Right lobe of liver (tissue), 6 donors: ENCODE data around the gene NCAPD2. TPM values are rescaled to one million over a fixed set of nuclear protein-coding genes. Genes with fewer than 3 reads are reported as not detected.

Source experiments
- ATAC-seq, 4 donors: fragments of 200-7000 bp; cut with Tn5 transposase; one replicate each; pipeline ENCODE4 v1.9.1; 2020; ENCODE audit warnings: mild to moderate bottlenecking in 4 of 4, moderate library complexity in 4 of 4
- DNase-seq, 3 donors: peaks; one replicate each; pipeline ENCODE4 v3.0.0-alpha.2; 2020
- H3K27ac ChIP-seq, 3 donors: fragments of 200-600 bp; one replicate each; pipeline ENCODE4 v1.8.0; 2022
- H3K27me3 ChIP-seq, 2 donors: fragments of 200-600 bp; one replicate each; pipeline ENCODE4 v1.8.0; 2022
- H3K36me3 ChIP-seq, 4 donors: fragments of 200-600 bp; sonication (generic) in 1 of 4; one replicate each; pipeline versions ENCODE4 v1.5.1 to v1.8.0; 2017 to 2022; ENCODE audit warnings: control low read depth in 1 of 4
- H3K4me1 ChIP-seq, 4 donors: fragments of 200-600 bp; sonication (generic) in 1 of 4; one replicate each; pipeline versions ENCODE4 v1.5.1 to v1.8.0; 2017 to 2022; ENCODE audit warnings: control low read depth in 1 of 4
- H3K4me3 ChIP-seq, 3 donors: fragments of 200-600 bp; one replicate each; pipeline ENCODE4 v1.8.0; 2022
- H3K9me3 ChIP-seq, 4 donors: fragments of 200-600 bp; sonication (generic) in 1 of 4; one replicate each; pipeline versions ENCODE4 v1.5.1 to v1.8.0; 2017 to 2022; ENCODE audit warnings: control low read depth in 1 of 4
- CTCF ChIP-seq, 4 donors: fragments of 200-600 bp in 3 of 4; fragments of 450-650 bp in 1 of 4; IDR thresholded peaks; one replicate each; pipeline versions ENCODE4 v1.5.1 to v1.8.0; 2016 to 2022; ENCODE audit warnings: antibody characterized with exemption in 4 of 4, mild to moderate bottlenecking in 2 of 4
- POLR2A ChIP-seq: fragments of 450-650 bp; IDR thresholded peaks from one replicate; pipeline ENCODE4 v1.6.1; 2017; ENCODE audit warnings: antibody characterized with exemption, mild to moderate bottlenecking
- WGBS: methylation state at CpG from one replicate; pipeline ENCODE4 v1.1.6; 2018; ENCODE audit warnings: low coverage, low lambda C conversion rate; ENCODE audit not compliant: insufficient coverage; ENCODE audit errors: missing lambda C conversion rate; 5-methylcytosine and 5-hydroxymethylcytosine counted together
- intact Hi-C, 2 donors: fragments of 100-400 bp; cut with DNase I; formaldehyde crosslinking; loops; one replicate each; pipeline versions ENCODE4 v1.11.2 to v1.14.1; 2022
- small RNA-seq, 2 experiments: library from RNA; depleted of rRNA; stranded (forward); fragments of <200 nt; gene quantifications; one replicate each; pipeline ENCODE3, GENCODE V24; 2016
- total RNA-seq, 6 experiments: library from RNA; depleted of rRNA in 2 of 6; stranded (reverse); fragments of >200 nt in 2 of 6; fragmentation: NEBNext Ultra II Directional in 3 of 6; extraction: Animal tissue kit (Norgen Biotek cat#: 25700) in 3 of 6; gene quantifications; one replicate each; pipeline versions ENCODE4 v1.1.0 to v1.2.4, GENCODE V29; 2016 to 2023
- donor health status: DM: no; HTN: yes; CAD: no.
- donor health status: DM: no; HTN: no; CAD: no.
- donor health status: DM: no; HTN: no; CAD: no.
- donor health status: DM: no; HTN: yes; CAD: no.
- donor health status: DM: no; HTN: yes; CAD: no.

NCAPD2 gene
- total RNA-seq, 6 experiments from 2014 or later = 6.2 to 40.9 (median 8.4) TPM

- H3K36me3 ChIP-seq = peaks cover 18 to 78% (median 41%) of the 10 kb centered on the region in 4 donors
- DNase-seq (no peak), ATAC-seq (no peak)
- WGBS = 90% methylated on average over 7 of the region's 8 CpGs
- no peak for TF ChIP-seq CTCF (IDR thresholded peaks at IDR 0.05)
- TF ChIP-seq POLR2A = no peak
- H3K27me3 ChIP-seq = no peaks in the 10 kb centered on the region
- no peak overlapping the region for H3K27ac ChIP-seq
- intact Hi-C loops = no loop called here
- no peaks in the 10 kb centered on the region for H3K9me3 ChIP-seq
- H3K4me3 ChIP-seq = no peak overlapping the region
- peaks cover 0 to 5% (median 0%) of the 10 kb centered on the region in 4 donors for H3K4me1 ChIP-seq
Observed at GRCh38 chr12:6573001-6573400, 79.1 kb downstream of the NCAPD2 start.

GRCh38 chr12:6574576-6575295, 80.8 kb downstream of the NCAPD2 start:
- WGBS = 80% methylated on average over 4 of the region's 4 CpGs
- Histone ChIP-seq H3K4me3 (no peak overlapping the region), H3K36me3 (peaks cover 20 to 94% (median 48%) of the 10 kb centered on the region in 4 donors), H3K27me3 (no peaks in the 10 kb centered on the region), H3K4me1 (no peaks in the 10 kb centered on the region), H3K9me3 (no peaks in the 10 kb centered on the region), H3K27ac (no peak overlapping the region)
- intact Hi-C loops = no loop called here
- no peak for ATAC-seq
- TF ChIP-seq CTCF (IDR thresholded peaks at IDR 0.05) (no peak), POLR2A (no peak)
- DNase-seq = no peak

- 73% methylated on average over 8 of the region's 8 CpGs for WGBS
- TF ChIP-seq CTCF (IDR thresholded peaks at IDR 0.05) (no peak), POLR2A (no peak)
- DNase-seq (no peak), ATAC-seq (no peak)
- H3K36me3 ChIP-seq = peaks cover 20 to 95% (median 50%) of the 10 kb centered on the region in 4 donors
- H3K4me1 ChIP-seq = no peaks in the 10 kb centered on the region
- no peaks in the 10 kb centered on the region for H3K9me3 ChIP-seq
- no peak overlapping the region for H3K27ac ChIP-seq
- H3K27me3 ChIP-seq = no peaks in the 10 kb centered on the region
- no peak overlapping the region for H3K4me3 ChIP-seq
- intact Hi-C loops = no loop called here
Observed at GRCh38 chr12:6575648-6576047, 81.7 kb downstream of the NCAPD2 start.

Small RNA genes lying within 50 kb of the gene (small RNA-seq; reads per million reads assigned to genes)
- gene SCARNA11 = 267 to 437 reads per million in 2 experiments

Other genes starting within 250 kb of the NCAPD2 start
- gene PLEKHG6, start 183.4 kb upstream of the NCAPD2 start, total RNA-seq = 1 to 10 TPM; 2.3 to 5.5 (median 3.3) TPM
- gene TNFRSF1A, start 152.0 kb upstream of the NCAPD2 start, total RNA-seq = 100 to 1,000 TPM in 4 of 6 experiments, 10 to 100 TPM in 2; 70.6 to 199 (median 117) TPM
- 1 to 10 TPM; 2.1 to 9.5 (median 6.0) TPM for gene SCNN1A, start 118.5 kb upstream of the NCAPD2 start, total RNA-seq
- 100 to 1,000 TPM in 3 of 6 experiments, 10 to 100 TPM in 3; 83.8 to 235 (median 103) TPM for gene LTBR, start 109.9 kb upstream of the NCAPD2 start, total RNA-seq
- gene CD27, start 49.1 kb upstream of the NCAPD2 start, total RNA-seq = 1 to 10 TPM in 1 of 6 experiments, under 1 TPM in 4, not detected in 1; 0.33 to 1.2 (median 0.68) TPM
- 10 to 100 TPM; 13.8 to 29.3 (median 21.4) TPM for gene TAPBPL, start 42.1 kb upstream of the NCAPD2 start, total RNA-seq
- gene VAMP1, start 23.4 kb upstream of the NCAPD2 start, total RNA-seq = 1 to 10 TPM; 3.5 to 6.5 (median 6.0) TPM
- 100 to 1,000 TPM in 1 of 6 experiments, 10 to 100 TPM in 5; 38.2 to 104 (median 80.2) TPM for gene MRPL51, start 840 bp upstream of the NCAPD2 start, total RNA-seq
- 1,000 to 10,000 TPM in 4 of 6 experiments, 100 to 1,000 TPM in 2; 788 to 3,247 (median 1,580) TPM for gene GAPDH, start 40.4 kb downstream of the NCAPD2 start, total RNA-seq
- gene IFFO1, start 61.9 kb downstream of the NCAPD2 start, total RNA-seq = 1 to 10 TPM; 5.5 to 9.3 (median 7.4) TPM
- 10 to 100 TPM; 12.6 to 20.1 (median 18.5) TPM for gene NOP2, start 74.2 kb downstream of the NCAPD2 start, total RNA-seq
- 100 to 1,000 TPM in 1 of 6 experiments, 10 to 100 TPM in 5; 66.7 to 102 (median 82.3) TPM for gene CHD4, start 113.3 kb downstream of the NCAPD2 start, total RNA-seq
- 1 to 10 TPM in 1 of 6 experiments, under 1 TPM in 5; 0.31 to 1.5 (median 0.78) TPM for gene LPAR5, start 141.9 kb downstream of the NCAPD2 start, total RNA-seq
- gene ACRBP, start 153.3 kb downstream of the NCAPD2 start, total RNA-seq = 1 to 10 TPM in 4 of 6 experiments, under 1 TPM in 1, not detected in 1; 0.95 to 3.3 (median 1.7) TPM
- 10 to 100 TPM; 10.6 to 20.0 (median 17.0) TPM for gene ING4, start 169.0 kb downstream of the NCAPD2 start, total RNA-seq
- gene ZNF384, start 195.3 kb downstream of the NCAPD2 start, total RNA-seq = 10 to 100 TPM; 11.9 to 22.3 (median 18.3) TPM
- not detected for gene PIANP, start 206.7 kb downstream of the NCAPD2 start, total RNA-seq
- 10 to 100 TPM; 26.7 to 49.5 (median 30.6) TPM for gene COPS7A, start 229.9 kb downstream of the NCAPD2 start, total RNA-seq